ENCODE results near the gene HSF2BP.

HSF2BP gene

GRCh38 chr21:43643193-43643592, 16.1 kb downstream of the HSF2BP start:
- no peak overlapping the region for H3K4me3 ChIP-seq (ENCODE audit: low read depth, low read length)
- TF ChIP-seq CTCF (IDR thresholded peaks at IDR 0.05; ENCODE audit: low read depth, low read length), result no peak
- TF ChIP-seq MAX (IDR thresholded peaks at IDR 0.05; ENCODE audit: low read depth, low read length), result no peak
- no peak for TF ChIP-seq POLR2A (IDR thresholded peaks at IDR 0.05; ENCODE audit: extremely low read depth, insufficient read length)
- no peak for TF ChIP-seq MYC (IDR thresholded peaks at IDR 0.05; ENCODE audit: low read depth, low read length)
- DNase-seq (ENCODE audit: low read depth), result no peak

GRCh38 chr21:43640400-43640799, 18.9 kb downstream of the HSF2BP start:
- DNase-seq (ENCODE audit: low read depth), result no peak
- no peak for TF ChIP-seq MYC (IDR thresholded peaks at IDR 0.05; ENCODE audit: low read depth, low read length)
- TF ChIP-seq POLR2A (IDR thresholded peaks at IDR 0.05; ENCODE audit: extremely low read depth, insufficient read length), result no peak
- no peak for TF ChIP-seq MAX (IDR thresholded peaks at IDR 0.05; ENCODE audit: low read depth, low read length)
- no peak for TF ChIP-seq CTCF (IDR thresholded peaks at IDR 0.05; ENCODE audit: low read depth, low read length)
- H3K4me3 ChIP-seq (ENCODE audit: low read depth, low read length), result no peak overlapping the region

- H3K4me3 ChIP-seq (ENCODE audit: low read depth, low read length), result no peak overlapping the region
- no peak for TF ChIP-seq POLR2A (IDR thresholded peaks at IDR 0.05; ENCODE audit: extremely low read depth, insufficient read length)
- TF ChIP-seq MAX (IDR thresholded peaks at IDR 0.05; ENCODE audit: low read depth, low read length), result no peak
- TF ChIP-seq CTCF (IDR thresholded peaks at IDR 0.05; ENCODE audit: low read depth, low read length), result no peak
- no peak for TF ChIP-seq MYC (IDR thresholded peaks at IDR 0.05; ENCODE audit: low read depth, low read length)
- peak; percentile 46 for DNase-seq (ENCODE audit: low read depth)
These were observed 19.6 kb downstream of the HSF2BP start for GRCh38 chr21:43639470-43640353.

- TF ChIP-seq MYC (IDR thresholded peaks at IDR 0.05; ENCODE audit: low read depth, low read length) (no peak), CTCF (IDR thresholded peaks at IDR 0.05; ENCODE audit: low read depth, low read length) (no peak), POLR2A (IDR thresholded peaks at IDR 0.05; ENCODE audit: extremely low read depth, insufficient read length) (no peak), MAX (IDR thresholded peaks at IDR 0.05; ENCODE audit: low read depth, low read length) (no peak)
- no peak overlapping the region for H3K4me3 ChIP-seq (ENCODE audit: low read depth, low read length)
- DNase-seq (ENCODE audit: low read depth), result no peak
These were observed 21.6 kb downstream of the HSF2BP start for GRCh38 chr21:43637530-43638158.

- DNase-seq (ENCODE audit: low read depth), result no peak
- H3K4me3 ChIP-seq (ENCODE audit: low read depth, low read length), result no peak overlapping the region
- TF ChIP-seq POLR2A (IDR thresholded peaks at IDR 0.05; ENCODE audit: extremely low read depth, insufficient read length), result no peak
These were observed 23.9 kb downstream of the HSF2BP start for GRCh38 chr21:43635436-43635835.

GRCh38 chr21:43634618-43635017, 24.7 kb downstream of the HSF2BP start:
- DNase-seq (ENCODE audit: low read depth), result no peak
- TF ChIP-seq POLR2A (IDR thresholded peaks at IDR 0.05; ENCODE audit: extremely low read depth, insufficient read length), result no peak
- no peak for TF ChIP-seq MAX (IDR thresholded peaks at IDR 0.05; ENCODE audit: low read depth, low read length)
- no peak for TF ChIP-seq CTCF (IDR thresholded peaks at IDR 0.05; ENCODE audit: low read depth, low read length)
- TF ChIP-seq MYC (IDR thresholded peaks at IDR 0.05; ENCODE audit: low read depth, low read length), result no peak
- H3K4me3 ChIP-seq (ENCODE audit: low read depth, low read length), result no peak overlapping the region

All from NB4 (cell line).